Natural killer cell (primary cell): ENCODE results near the gene NLRP1. TPM values are rescaled to one million over a fixed set of nuclear protein-coding genes. Genes with fewer than 3 reads are reported as not detected.

Experiments used
- ATAC-seq, 3 donors: fragments of 150-1000 bp in 2 of 3; fragments of 200-7000 bp in 1 of 3; cut with Tn5 transposase; 1 replicate in 1 of 3; 2 replicates in 2 of 3; pipeline ENCODE4 v1.10.0; 2021; ENCODE audit warnings: mild to moderate bottlenecking in 2 of 3, moderate library complexity in 2 of 3
- DNase-seq, 2 donors: peaks; one replicate each; pipeline versions ENCODE4 v3.0.0 to v3.0.0-alpha.2; 2013 to 2021; ENCODE audit warnings: mixed read lengths in 1 of 2
- H3K27ac ChIP-seq: one replicate; pipeline ENCODE4 v1.5.1; 2013; ENCODE audit warnings: mild to moderate bottlenecking, low read length
- H3K27me3 ChIP-seq: one replicate; pipeline ENCODE4 v1.6.1; 2013; ENCODE audit warnings: low read length; ENCODE audit not compliant: control insufficient read depth, insufficient read depth
- H3K36me3 ChIP-seq: one replicate; pipeline ENCODE4 v1.6.1; 2013; ENCODE audit warnings: low read length; ENCODE audit not compliant: control insufficient read depth, insufficient read depth
- H3K4me1 ChIP-seq: one replicate; pipeline ENCODE4 v1.6.1; 2013; ENCODE audit warnings: low read length; ENCODE audit not compliant: control insufficient read depth, insufficient read depth
- H3K4me3 ChIP-seq: one replicate; pipeline ENCODE4 v1.5.1; 2013; ENCODE audit warnings: low read length
- H3K9me3 ChIP-seq: one replicate; pipeline ENCODE4 v1.6.1; 2013; ENCODE audit warnings: low read length; ENCODE audit not compliant: control insufficient read depth, insufficient read depth
- H3K27ac Mint-ChIP-seq, 2 donors: one replicate each; pipeline ENCODE4 v1.8.0; 2022; ENCODE audit warnings: mild to moderate bottlenecking in 2 of 2, mixed read lengths in 2 of 2, moderate library complexity in 1 of 2
- H3K27me3 Mint-ChIP-seq, 2 donors: one replicate each; pipeline ENCODE4 v1.8.0; 2022; ENCODE audit warnings: low read depth in 2 of 2, mixed read lengths in 2 of 2
- H3K36me3 Mint-ChIP-seq: one replicate; pipeline ENCODE4 v1.8.0; 2022; ENCODE audit warnings: mixed read lengths
- H3K4me1 Mint-ChIP-seq, 2 donors: one replicate each; pipeline ENCODE4 v1.8.0; 2022; ENCODE audit warnings: mixed read lengths in 2 of 2
- H3K4me3 Mint-ChIP-seq: one replicate; pipeline ENCODE4 v1.8.0; 2022; ENCODE audit warnings: mild to moderate bottlenecking, moderate library complexity, mixed read lengths
- H3K9me3 Mint-ChIP-seq, 2 donors: one replicate each; pipeline ENCODE4 v1.8.0; 2022; ENCODE audit warnings: mixed read lengths in 2 of 2
- WGBS: methylation state at CpG from one replicate; pipeline ENCODE4 v1.1.7; 2013; ENCODE audit warnings: missing lambda C conversion rate; ENCODE audit not compliant: insufficient coverage; 5-methylcytosine and 5-hydroxymethylcytosine counted together
- intact Hi-C: fragments of 100-400 bp; cut with micrococcal nuclease; formaldehyde crosslinking; loops from one replicate; pipeline ENCODE4 v1.14.2; 2022
- total RNA-seq, 4 donors: library from RNA; stranded (reverse); fragments of 120-200 nt in 1 of 4; gene quantifications; one replicate each; pipeline versions ENCODE4 v1.2.3 to v1.2.4, GENCODE V29; 2013 to 2022
- TF ChIP-seq, protein P1 (sequence below): fragments of 200-600 bp; IDR thresholded peaks from one replicate; pipeline ENCODE4 v1.8.0; 2022; ENCODE audit warnings: antibody characterized with exemption

Gene NLRP1
- total RNA-seq, 3 donors from 2014 or later (not counting 1 experiment from before 2014, with no cell fraction given): 206 to 237 (median 209) TPM

DNA sequence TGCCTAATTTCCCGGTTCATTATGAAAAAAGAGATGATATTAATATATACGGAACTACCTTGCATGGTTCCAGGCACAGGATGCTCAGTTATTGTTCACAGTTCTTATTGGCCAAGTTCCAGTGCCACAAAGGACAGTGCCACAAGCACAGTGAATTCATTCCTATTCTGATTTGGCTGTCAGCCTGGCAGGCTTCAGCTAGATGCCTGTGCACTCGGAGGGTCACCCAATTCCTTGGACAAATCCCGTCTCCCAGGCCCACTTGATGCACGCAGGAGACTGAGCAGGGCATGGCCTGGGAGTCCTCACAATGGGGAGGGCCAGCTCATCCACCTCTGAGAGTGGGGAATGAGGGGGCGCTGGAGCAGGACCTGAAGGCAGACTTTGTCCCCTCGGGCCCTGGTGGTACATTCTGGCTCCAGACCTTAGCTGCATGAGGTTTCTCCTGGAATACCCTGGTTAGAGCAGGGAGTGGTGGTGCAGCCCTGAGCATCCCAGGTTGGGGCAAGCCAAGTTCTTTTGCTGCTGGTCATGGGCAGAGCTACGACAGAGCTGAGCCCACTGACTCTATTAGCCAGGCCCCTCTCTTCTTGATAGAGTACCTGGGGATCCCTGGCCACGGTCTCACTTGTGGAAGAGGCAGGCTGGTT is 56.6 kb downstream of the NLRP1 start:
- WGBS: 96% methylated on average over 9 of the region's 9 CpGs
- peaks cover 37% of the 10 kb centered on the region for H3K36me3 Mint-ChIP-seq
- H3K27me3 Mint-ChIP-seq: no peaks in the 10 kb centered on the region

DNA sequence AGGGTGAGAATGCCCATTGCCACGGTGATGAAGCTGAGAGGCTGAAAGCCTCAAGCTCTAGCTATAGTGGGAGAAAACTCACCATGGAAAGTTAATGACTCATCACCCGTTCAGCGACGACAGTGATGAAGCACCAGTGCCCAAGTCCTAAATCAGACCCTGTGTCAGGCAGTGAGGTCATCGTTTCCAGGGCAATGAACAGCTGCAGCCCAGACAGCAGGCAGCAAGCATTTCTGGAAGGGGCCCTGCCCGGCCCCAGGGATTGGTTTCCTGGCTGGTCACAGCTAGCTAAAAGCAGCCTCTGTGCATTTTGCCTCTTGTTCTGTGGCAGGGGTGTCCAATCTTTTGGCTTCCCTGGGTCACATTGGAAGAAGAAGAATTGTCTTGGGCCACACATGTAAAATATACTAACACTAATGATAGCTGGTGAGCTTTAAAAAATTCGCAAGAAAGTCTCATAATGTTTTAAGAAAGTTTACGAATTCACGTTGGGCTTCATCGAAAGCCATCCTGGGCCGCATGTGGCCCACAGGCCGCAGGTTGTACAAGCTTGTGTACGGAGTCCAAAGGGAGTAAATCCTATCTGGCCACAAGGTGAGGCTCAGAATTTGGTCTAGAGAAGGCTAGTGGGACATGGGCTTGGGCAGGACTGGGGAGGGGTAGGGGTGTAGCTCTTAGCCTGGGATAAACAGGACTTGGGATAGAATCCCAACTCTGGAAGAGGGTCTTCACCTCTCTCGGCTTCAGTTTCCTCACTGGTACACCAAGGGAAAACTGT is 57.3 kb downstream of the NLRP1 start:
- no peaks in the 10 kb centered on the region for H3K27me3 Mint-ChIP-seq
- intact Hi-C loops: no loop called here
- Histone ChIP-seq H3K27me3 (no peaks in the 10 kb centered on the region), H3K36me3 (peaks cover 80% of the 10 kb centered on the region), H3K9me3 (no peaks in the 10 kb centered on the region), H3K4me3 (no peak overlapping the region), H3K27ac (no peak overlapping the region), H3K4me1 (no peaks in the 10 kb centered on the region)
- DNase-seq (no peak), ATAC-seq (peak in 1 of 3 donors; percentile 52)
- H3K9me3 Mint-ChIP-seq: no peaks in the 10 kb centered on the region
- no peaks in the 10 kb centered on the region for H3K4me1 Mint-ChIP-seq
- 60% methylated on average over 14 of the region's 14 CpGs for WGBS
- H3K27ac Mint-ChIP-seq: no peak overlapping the region
- H3K4me3 Mint-ChIP-seq: no peak overlapping the region
- TF ChIP-seq, protein P1, sequence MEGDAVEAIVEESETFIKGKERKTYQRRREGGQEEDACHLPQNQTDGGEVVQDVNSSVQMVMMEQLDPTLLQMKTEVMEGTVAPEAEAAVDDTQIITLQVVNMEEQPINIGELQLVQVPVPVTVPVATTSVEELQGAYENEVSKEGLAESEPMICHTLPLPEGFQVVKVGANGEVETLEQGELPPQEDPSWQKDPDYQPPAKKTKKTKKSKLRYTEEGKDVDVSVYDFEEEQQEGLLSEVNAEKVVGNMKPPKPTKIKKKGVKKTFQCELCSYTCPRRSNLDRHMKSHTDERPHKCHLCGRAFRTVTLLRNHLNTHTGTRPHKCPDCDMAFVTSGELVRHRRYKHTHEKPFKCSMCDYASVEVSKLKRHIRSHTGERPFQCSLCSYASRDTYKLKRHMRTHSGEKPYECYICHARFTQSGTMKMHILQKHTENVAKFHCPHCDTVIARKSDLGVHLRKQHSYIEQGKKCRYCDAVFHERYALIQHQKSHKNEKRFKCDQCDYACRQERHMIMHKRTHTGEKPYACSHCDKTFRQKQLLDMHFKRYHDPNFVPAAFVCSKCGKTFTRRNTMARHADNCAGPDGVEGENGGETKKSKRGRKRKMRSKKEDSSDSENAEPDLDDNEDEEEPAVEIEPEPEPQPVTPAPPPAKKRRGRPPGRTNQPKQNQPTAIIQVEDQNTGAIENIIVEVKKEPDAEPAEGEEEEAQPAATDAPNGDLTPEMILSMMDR: no peak
- peaks cover 31% of the 10 kb centered on the region for H3K36me3 Mint-ChIP-seq

More for the DNA sequence above, 56.6 kb downstream of the NLRP1 start:
- Histone ChIP-seq H3K27me3 (no peaks in the 10 kb centered on the region), H3K4me1 (no peaks in the 10 kb centered on the region), H3K27ac (no peak overlapping the region), H3K9me3 (no peaks in the 10 kb centered on the region), H3K4me3 (no peak overlapping the region), H3K36me3 (peaks cover 81% of the 10 kb centered on the region)
- intact Hi-C loops: no loop called here
- TF ChIP-seq, protein P1: no peak
- no peaks in the 10 kb centered on the region for H3K4me1 Mint-ChIP-seq
- DNase-seq (no peak), ATAC-seq (peak in 1 of 3 donors; percentile 19)
- no peak overlapping the region for H3K4me3 Mint-ChIP-seq
- H3K9me3 Mint-ChIP-seq: no peaks in the 10 kb centered on the region
- peak overlapping the region in 1 of 2 donors; percentile 8 for H3K27ac Mint-ChIP-seq

DNA sequence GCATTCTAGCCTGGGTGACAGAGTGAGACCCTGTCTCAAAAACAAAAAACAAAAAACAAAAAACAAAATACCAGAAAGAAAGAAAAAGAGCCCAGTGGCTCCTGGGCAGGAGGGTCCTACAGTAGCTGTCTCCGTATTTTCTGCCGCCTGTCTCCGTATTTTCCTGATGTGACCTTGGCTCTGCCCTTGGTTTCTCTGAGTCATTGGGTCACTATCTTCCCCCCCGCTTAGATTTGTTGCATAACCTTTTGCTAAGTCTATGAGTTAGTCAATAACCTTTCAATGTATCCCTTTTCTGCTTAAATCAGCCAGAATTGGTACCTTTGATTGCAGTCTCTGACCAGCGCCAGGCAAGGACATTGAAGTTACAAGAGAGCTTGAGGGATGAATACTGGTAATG is 61.1 kb downstream of the NLRP1 start:
- H3K4me3 ChIP-seq: no peak overlapping the region
- no peaks in the 10 kb centered on the region for H3K9me3 Mint-ChIP-seq
- H3K4me1 Mint-ChIP-seq: peaks cover 1 to 7% of the 10 kb centered on the region in 2 donors
- no peak overlapping the region for H3K27ac ChIP-seq
- WGBS: 98% methylated on average over 5 of the region's 5 CpGs
- no peaks in the 10 kb centered on the region for H3K27me3 ChIP-seq
- ATAC-seq (no peak), DNase-seq (no peak)
- no peaks in the 10 kb centered on the region for H3K27me3 Mint-ChIP-seq
- H3K36me3 ChIP-seq: peaks cover 65% of the 10 kb centered on the region
- H3K36me3 Mint-ChIP-seq: peaks cover 20% of the 10 kb centered on the region
- H3K9me3 ChIP-seq: no peaks in the 10 kb centered on the region
- H3K4me3 Mint-ChIP-seq: no peak overlapping the region
- H3K4me1 ChIP-seq: no peaks in the 10 kb centered on the region
- TF ChIP-seq, protein P1: no peak
- H3K27ac Mint-ChIP-seq: peak overlapping the region in 1 of 2 donors; percentile 44
- intact Hi-C loops: no loop called here
